ENCODE results near the gene JOSD2. TPM values are rescaled to one million over a fixed set of nuclear protein-coding genes. Genes with fewer than 3 reads are reported as not detected.

Gene JOSD2
- total and polyA plus RNA-seq, 9 of the 15 experiments (the other 6 are each of a cell fraction or from before 2014, with no cell fraction given), result 0.06 to 14.4 (median 3.1) TPM

GRCh38 chr19:50511069-50511822, at the start of gene JOSD2 (continued):
- TF ChIP-seq USF1 (CRISPR knock-in tag; IDR thresholded peaks at IDR 0.05), result peak; percentile 75
- TF ChIP-seq TAF9B (IDR thresholded peaks at IDR 0.05; ENCODE audit: partially characterized antibody), result no peak
- TF ChIP-seq UBTF (IDR thresholded peaks at IDR 0.05; ENCODE audit: borderline replicate concordance in 1 of 2, low read depth in 2 of 2, low read length in 2 of 2), result peak in 1 of 2 experiments; percentile 74; a peak in 1 of 4 replicates
- no peak; the same call in 1 of the 2 replicates for TF ChIP-seq ZNF766 (CRISPR knock-in tag; conservative IDR thresholded peaks at IDR 0.05)
- TF ChIP-seq ZNF436 (CRISPR knock-in tag; IDR thresholded peaks at IDR 0.05), result peak; percentile 51; the same call in 1 of the 2 replicates
- peak in 1 of 2 experiments; percentile 86; a peak in 2 of 4 replicates for TF ChIP-seq ZNF639 (CRISPR knock-in tag; conservative IDR thresholded peaks at IDR 0.05 in 1 of 2, IDR thresholded peaks at IDR 0.05 in 1 of 2)
- TF ChIP-seq HMG20B (CRISPR knock-in tag; IDR thresholded peaks at IDR 0.05), result no peak
- TF ChIP-seq ARID4B (CRISPR knock-in tag; IDR thresholded peaks at IDR 0.05), result peak; percentile 45; the same call in 1 of the 2 replicates
- TF ChIP-seq ARID3B (CRISPR knock-in tag; IDR thresholded peaks at IDR 0.05; ENCODE audit: borderline replicate concordance), result no peak
- TF ChIP-seq DDX20 (tag; IDR thresholded peaks at IDR 0.05; ENCODE audit: low read depth), result no peak
- TF ChIP-seq NR2C1 (IDR thresholded peaks at IDR 0.05), result no peak
- peak; percentile 82 for TF ChIP-seq NR2C1 (tag; IDR thresholded peaks at IDR 0.05)
- no peak for TF ChIP-seq ZNF23 (CRISPR knock-in tag; IDR thresholded peaks at IDR 0.05)
- TF ChIP-seq HDGF (IDR thresholded peaks at IDR 0.05), result no peak
- TF ChIP-seq RBM25 (IDR thresholded peaks at IDR 0.05; ENCODE audit: low read depth, low read length, severe bottlenecking), result peak; percentile 84
- no peak for TF ChIP-seq CCAR2 (IDR thresholded peaks at IDR 0.05; ENCODE audit: low read depth, low read length)
